Fibroblast of peridontal ligament (primary cell): Measurements from ENCODE around the gene GPR89A.
"Not testable (repeated sequence)": the region's sequence is repeated elsewhere in the genome, so short reads cannot be mapped to it uniquely, and the experiment has no call there.

Experiments
- DNase-seq: peaks from one replicate; pipeline ENCODE4 v3.0.0-alpha.2; 2010; ENCODE audit errors: extremely low read depth

GPR89A gene

DNA sequence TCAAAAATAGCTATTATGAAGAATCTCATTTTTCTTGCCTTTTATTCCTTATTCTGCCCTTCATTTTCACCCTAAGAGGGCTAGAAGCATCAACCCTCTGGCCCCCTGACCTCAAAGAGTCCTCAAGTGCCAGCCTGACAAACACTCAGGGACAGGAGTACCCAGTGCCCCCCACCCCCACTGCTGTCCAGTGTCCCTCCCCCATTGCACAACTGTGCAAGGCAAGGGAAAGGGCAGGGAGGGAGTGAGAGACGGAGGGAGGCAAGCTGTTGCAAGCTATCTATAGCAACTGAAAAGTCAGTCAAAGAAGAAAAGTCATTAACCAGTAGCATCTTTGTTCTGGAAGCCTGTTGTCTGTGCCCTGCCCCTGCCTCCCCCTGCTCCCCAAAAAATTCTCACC is 78.3 kb downstream of the GPR89A start:
- DNase-seq: not testable (repeated sequence)

- DNase-seq: no peak
Measured at GRCh38 chr1:145688328-145688727, 80.5 kb downstream of the GPR89A start.

GRCh38 chr1:145688924-145689323 is 81.1 kb downstream of the GPR89A start:
- no peak for DNase-seq

DNA sequence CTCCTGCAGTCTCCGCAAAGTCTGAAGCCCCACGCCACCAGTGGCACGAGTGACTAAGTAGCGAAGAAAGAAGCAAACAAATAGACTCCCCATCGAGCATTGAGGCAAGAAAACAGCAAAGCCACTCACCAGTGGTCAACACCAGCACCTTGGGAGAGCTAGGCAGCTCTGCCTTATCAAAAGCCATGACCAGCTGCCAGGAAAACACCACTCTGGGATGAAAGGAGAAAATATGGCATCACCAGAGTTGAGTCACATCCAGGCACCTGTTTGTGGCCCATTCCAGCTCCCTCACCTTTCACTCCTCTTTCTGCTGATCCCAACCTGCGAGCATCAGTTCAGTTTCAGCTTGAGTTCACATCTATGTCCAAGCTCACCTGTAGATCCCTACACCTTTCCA is 82.1 kb downstream of the GPR89A start:
- DNase-seq: no peak

DNA sequence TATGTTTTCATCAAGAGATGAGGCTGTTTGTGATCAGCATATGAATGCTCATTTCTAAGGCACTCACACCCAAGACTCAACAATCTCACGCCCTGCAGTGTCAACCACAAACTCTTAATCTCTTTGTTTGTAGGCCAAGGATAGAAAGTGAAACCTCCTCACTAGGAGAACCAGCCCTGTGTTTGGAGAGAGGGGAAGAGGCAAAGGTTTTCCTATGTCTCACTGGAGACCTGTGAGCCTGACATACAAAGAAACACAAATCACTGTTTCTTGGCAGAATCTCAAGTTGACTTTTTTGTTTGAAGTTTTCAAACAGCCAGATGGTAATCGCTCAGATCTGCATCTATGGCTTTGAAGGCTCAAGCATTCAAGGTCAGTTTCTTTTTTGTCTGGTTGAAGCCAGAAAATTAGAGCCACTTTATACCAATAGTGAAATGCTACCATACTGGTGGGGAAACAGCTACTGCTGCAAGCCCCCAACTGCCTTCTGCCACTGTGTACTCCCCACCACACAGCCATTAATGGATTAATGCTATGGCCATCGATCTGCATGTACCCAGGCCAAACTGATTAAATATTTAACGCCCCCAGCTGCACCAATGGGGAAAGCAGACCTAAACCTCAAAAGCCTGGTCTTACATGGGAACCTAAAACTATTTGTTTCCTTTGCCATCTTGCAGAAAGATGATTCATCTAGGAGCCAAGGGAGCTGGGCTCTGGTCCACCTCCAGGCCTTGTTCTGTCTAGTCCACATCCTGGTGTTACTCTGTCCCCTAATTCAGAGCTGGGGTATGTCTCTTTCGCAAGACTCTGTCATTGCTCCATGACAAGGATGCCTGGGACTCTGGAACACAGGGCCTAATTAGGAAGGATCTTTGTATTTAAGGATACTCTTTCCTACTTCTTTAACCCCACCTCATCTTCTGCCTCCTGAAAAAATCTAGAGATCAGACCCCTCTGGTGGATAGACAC is 83.1 kb downstream of the GPR89A start:
- peak; percentile 72 for DNase-seq

- no peak for DNase-seq
Measured at GRCh38 chr1:145692785-145693443, 85.1 kb downstream of the GPR89A start.

GRCh38 chr1:145695821-145696629 is 88.2 kb downstream of the GPR89A start:
- DNase-seq: no peak

DNA sequence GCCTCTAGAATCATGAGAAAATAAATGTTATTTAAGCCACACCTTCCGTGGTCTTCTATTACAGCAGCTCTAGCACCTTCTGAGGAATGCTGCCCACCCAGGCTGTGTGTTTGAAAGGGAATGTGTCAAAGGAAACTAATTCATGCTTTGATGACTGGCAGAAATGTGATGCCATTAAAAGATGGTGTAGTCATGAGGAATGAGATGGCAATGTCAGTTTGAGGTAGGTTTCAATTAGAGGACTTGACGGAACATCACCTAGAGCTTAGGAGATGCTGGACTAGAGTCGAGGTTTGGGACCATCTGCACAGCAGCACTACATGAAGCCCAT is 88.8 kb downstream of the GPR89A start:
- no peak for DNase-seq

DNA sequence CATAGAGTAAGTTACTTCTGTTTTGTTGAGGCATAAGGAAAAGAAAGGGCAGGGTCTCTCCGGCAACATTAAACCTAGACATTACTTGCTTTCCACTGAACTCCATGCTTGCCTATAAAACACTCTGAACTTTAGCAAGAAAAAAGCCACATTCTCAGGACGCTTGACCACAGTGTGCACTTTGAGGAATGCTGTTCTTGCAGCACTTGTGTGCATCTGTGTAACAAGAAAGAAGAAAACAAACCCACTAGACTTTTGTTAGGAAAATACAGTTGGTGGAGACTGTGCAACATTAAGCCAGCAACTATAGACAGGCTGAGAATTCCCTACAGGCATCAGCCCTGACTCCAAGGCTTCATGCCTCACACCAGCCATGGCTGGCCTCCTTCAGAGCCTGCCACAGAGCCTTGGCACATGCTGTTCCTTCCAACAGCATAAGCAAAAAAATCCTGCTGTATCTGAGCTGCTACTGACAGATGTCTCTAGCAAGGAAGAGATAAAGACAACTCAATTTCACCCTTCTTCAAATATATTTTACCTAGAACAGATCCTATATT is 93.6 kb downstream of the GPR89A start:
- DNase-seq: peak; percentile 22

DNA sequence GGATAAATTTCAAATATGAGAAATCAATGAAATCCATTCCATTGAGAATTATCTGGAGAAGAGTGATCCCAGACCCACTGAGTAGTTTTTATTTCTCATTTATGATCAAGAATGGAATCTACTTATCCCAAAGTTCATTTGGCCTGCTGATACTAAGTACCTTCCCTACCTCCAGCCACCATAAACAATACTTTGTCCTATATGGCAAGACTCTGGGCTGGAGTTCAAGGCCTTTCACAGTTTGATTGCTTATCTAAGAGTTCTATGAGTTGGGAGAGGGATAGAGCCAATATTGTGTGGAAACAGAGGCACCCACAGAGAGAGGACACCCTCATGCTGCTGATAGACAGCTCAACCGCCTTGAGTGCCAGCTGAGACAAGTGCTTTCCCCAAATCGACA is 94.3 kb downstream of the GPR89A start:
- DNase-seq: no peak

DNA sequence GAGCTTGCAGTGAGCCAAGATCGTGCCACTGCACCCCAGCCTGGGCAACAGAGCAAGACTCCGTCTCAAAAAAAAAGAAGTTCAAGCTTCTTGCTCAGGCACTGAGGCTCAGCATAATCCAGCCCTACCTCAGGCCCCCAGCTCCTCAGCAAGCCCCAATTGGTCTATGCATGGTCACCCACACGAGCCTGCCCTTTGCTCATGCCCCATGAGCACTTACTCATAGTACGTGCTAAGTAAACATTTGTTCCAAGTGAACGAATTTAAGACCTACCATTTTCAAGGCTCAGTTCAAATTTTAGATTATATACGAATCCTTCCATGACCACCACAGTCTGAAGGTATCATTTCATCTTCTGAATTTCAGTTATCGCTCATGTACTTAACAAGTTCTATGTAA is 95.0 kb downstream of the GPR89A start:
- DNase-seq: no peak

DNA sequence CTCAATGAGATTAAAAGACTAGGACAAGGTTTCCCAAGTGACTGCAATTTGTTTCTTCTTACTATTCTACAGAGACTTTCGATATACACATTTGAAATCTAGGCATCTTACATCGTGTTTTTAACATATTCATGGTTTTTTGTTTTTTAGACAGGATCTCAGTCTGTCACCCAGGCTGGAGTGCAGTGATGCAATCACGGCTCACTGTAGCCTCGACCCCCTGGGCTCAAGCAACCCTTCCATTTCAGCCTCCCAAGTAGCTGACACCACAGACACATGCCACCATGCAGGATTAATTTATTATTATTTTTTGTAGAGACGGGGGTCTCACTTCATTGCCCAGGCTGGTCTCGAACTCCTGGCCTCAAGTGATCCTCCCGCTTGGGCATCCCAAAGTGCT is 97.8 kb downstream of the GPR89A start:
- DNase-seq: no peak

DNA sequence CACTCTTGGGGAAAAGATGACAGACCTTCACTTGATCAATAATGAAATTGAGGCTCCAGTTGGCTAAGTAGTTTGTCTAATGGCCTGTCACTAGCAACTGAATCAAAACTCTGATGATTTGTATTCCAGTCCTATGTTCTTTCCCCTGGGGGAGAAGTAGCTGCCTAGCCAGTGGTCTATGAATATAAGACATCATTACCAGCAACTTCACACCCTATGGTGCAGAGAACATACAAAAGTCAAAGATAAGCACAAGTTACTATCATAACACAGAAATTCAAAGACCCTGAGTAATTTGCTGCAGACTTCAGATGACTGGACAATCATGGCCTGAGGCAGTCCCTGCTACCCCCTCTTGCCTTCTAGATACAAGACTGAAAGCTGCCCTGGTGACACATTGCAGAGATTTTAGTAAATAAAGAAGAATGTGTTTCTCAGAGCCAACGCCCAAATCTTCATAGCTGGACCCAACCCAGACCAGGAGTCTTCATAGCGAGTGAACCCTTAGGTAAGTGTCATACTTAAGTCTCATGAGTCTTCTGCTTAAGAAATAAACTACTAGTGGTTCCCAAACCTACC is 98.4 kb downstream of the GPR89A start:
- no peak for DNase-seq

DNA sequence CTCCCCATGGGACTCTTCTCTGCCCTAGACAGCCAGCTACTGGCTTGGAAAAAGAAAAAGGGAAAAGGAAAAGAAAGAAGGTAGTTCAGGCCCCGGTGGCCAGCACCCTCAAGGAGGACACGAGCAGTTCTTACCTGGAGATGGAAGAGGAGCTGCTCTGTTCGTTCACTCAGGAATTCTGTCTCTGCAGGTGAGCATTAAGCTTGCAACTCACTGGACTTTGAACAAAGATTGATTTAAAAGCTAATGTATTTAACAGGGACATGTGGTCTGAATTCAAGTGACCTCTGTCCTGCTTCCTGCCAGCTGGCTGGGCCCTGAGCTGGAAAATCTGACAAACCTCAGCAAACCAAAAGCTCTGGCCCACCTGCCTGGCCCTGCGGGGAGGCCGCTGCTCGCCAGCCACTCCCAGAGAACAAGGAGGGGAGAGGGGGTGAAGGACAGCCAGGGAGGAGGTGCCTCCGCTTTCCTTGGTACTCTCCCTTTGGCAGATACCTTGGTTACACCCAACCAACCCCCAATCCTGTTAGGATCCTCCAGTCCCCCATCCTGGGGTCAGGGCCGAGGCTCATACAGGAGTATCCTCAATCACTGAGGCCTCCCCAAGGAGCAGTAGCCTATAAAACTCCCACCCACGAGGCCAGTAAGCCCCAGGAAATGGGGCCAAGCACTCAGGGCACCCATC is 99.5 kb downstream of the GPR89A start, which contains the start of gene PDZK1:
Gene PDZK1 (minus strand): TSS at position 186 of the 685 bp plus-strand sequence. CDS start 19,347 bp downstream, outside the sequence.
- DNase-seq: no peak

DNA sequence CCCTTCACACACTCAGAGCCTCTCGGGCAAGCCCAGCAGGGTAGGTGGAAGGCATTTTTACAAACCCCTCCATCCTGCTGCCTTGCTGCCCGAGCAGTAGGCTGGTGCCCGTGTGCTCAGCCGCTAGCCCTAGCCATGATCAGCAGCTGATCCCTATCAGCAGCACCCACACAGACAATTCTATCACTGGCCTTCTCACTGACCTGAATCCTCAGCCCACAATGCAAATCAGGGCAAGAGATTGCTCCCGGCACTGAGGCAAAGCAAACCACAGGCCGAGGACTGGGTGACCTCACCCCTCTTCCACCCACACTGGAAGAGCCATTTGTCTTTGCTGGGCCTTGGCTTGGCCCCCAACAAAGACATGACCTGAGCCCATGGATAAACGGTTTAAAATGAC is 100.3 kb downstream of the GPR89A start:
- no peak for DNase-seq

DNA sequence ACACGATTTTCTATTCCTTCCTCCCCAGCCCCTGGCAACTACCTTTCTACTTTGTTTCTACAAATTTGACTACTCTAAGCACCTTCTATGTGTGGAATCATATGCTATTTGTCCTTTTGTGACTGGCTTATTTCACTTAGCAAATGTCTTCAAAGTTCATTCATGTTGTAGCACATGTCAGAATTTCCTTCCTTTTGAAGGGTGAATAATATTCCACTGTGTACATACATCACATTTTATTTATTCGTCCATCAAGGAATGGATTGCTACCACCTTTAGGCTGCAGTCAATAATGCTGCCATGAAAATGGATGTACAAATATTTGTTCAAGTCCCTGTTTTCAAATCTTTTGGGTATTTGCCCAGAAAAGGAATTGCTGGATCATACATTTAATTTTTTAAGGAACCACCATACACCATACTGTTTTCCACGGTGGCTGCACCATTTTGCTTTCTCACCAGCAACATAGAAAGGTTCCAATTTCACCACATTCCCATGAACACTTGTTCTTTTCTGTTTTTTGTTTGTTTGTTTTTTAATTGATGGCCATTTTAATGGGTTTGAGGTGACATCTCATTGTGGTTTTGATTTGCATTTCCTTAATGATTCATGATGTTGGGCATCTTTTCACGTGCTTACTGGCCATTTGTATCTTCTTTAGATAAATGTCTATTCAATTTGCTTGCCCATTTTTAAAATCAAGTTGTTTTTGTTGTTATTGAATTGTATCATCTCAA is 102.7 kb downstream of the GPR89A start:
- DNase-seq: no peak

- no peak for DNase-seq
Measured at GRCh38 chr1:145711213-145711651, 103.4 kb downstream of the GPR89A start.

DNA sequence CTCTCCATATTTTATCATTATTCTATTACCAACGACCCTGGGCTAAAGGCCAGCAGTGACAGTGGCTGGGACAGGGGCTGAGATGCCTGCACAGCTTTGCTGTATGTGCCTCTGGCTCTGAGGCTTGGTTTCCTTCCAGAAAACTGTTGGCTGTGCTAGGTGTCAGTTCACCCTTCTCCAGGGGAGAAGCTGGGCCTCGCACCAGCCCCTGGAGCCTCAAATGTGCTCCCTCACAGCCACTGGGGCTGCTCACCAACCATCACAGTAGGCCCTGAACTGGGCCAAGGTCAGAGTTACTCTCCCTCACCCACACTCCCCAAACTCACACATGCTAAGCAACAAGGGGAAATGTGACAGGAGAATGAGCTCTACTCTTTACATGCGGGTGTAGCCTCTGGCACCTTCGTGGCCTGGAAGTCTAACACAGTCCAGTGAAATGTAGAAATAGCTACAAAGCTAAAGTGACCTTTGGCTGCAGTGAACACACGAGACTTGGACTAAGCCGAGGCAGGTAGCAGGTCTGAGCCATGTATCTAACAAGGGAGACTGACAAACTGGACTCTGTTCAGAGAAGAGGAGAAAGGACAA is 106.8 kb downstream of the GPR89A start:
- DNase-seq: no peak

GRCh38 chr1:145716641-145717345 is 109.0 kb downstream of the GPR89A start:
- DNase-seq: no peak
